Measurements from ENCODE around the gene RIN1. TPM values are rescaled to one million over a fixed set of nuclear protein-coding genes. Genes with fewer than 3 reads are reported as not detected.

RIN1 gene
- total and polyA plus RNA-seq, 2 donors (not counting 1 experiment from before 2014, with no cell fraction given), result 0.72 to 1.7 TPM

DNA sequence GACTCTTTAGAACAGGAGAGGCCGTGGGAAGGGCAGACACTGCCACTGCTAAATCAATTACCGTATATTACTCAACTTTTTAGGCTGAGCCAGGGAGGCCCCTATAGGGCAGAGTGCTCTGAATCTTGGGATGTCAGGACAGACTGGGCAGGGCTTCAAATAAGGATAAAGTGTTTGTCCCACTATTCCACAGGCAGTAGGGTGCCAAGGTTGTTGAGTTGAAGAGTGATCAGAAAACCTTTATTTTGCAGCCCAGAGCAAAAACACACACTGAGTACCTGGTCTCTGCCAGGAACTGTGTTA, 12.8 kb upstream of the RIN1 start:
- H3K27me3 ChIP-seq (replicated peaks in 1 of 4; ENCODE audit: control extremely low read depth in 1 of 4, control insufficient read depth in 3 of 4, insufficient read depth in 4 of 4, low read length in 3 of 4), result no peaks in the 10 kb centered on the region
- no peaks in the 10 kb centered on the region for H3K27me3 Mint-ChIP-seq
- H3K9me3 ChIP-seq (ENCODE audit: control extremely low read depth in 1 of 3, control insufficient read depth in 2 of 3, insufficient read depth in 1 of 3, low read length in 2 of 3), result no peaks in the 10 kb centered on the region
- H3K79me2 ChIP-seq (ENCODE audit: control insufficient read depth, insufficient read depth, low read length), result peaks cover 11% of the 10 kb centered on the region
- CTCF ChIA-PET, result interaction anchor here (4.1 kb wide), 1 partner anchor 37 kb away, joined by 19 read pairs; no protein-coding TSS in a partner anchor
- no peak overlapping the region for H3K9ac ChIP-seq (ENCODE audit: low read length)
- intact Hi-C loops (cut with micrococcal nuclease), result loop anchor here (5.0 kb wide), 1 partner anchor 38 kb away; no protein-coding TSS in a partner anchor
- no peaks in the 10 kb centered on the region for H3K9me3 Mint-ChIP-seq (ENCODE audit: insufficient read depth)
- no peaks in the 10 kb centered on the region for H3K36me3 ChIP-seq (replicated peaks in 1 of 2; ENCODE audit: control extremely low read depth in 1 of 2, control insufficient read depth in 1 of 2, extremely low read depth in 1 of 2, insufficient read depth in 2 of 2, low read length in 1 of 2)
- H3K4me3 ChIP-seq (ENCODE audit: control extremely low read depth in 1 of 5, extremely low read depth in 1 of 5, insufficient read depth in 1 of 5, low read depth in 2 of 5, low read length in 4 of 5), result no peak overlapping the region
- ATAC-seq (ENCODE audit: low read depth), result no peak
- no peak overlapping the region for H2AFZ ChIP-seq (ENCODE audit: insufficient read depth, low read depth, low read length, poor library complexity, severe bottlenecking)
- H3K4me1 Mint-ChIP-seq, result peaks cover 35% of the 10 kb centered on the region
- TF ChIP-seq, protein P1, sequence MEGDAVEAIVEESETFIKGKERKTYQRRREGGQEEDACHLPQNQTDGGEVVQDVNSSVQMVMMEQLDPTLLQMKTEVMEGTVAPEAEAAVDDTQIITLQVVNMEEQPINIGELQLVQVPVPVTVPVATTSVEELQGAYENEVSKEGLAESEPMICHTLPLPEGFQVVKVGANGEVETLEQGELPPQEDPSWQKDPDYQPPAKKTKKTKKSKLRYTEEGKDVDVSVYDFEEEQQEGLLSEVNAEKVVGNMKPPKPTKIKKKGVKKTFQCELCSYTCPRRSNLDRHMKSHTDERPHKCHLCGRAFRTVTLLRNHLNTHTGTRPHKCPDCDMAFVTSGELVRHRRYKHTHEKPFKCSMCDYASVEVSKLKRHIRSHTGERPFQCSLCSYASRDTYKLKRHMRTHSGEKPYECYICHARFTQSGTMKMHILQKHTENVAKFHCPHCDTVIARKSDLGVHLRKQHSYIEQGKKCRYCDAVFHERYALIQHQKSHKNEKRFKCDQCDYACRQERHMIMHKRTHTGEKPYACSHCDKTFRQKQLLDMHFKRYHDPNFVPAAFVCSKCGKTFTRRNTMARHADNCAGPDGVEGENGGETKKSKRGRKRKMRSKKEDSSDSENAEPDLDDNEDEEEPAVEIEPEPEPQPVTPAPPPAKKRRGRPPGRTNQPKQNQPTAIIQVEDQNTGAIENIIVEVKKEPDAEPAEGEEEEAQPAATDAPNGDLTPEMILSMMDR (IDR thresholded peaks at IDR 0.05), result no peak
- no peak for TF ChIP-seq EZH2 (IDR thresholded peaks at IDR 0.05; ENCODE audit: borderline replicate concordance, insufficient read depth, low read depth, low read length, poor library complexity, severe bottlenecking)
- peaks cover 7% of the 10 kb centered on the region for H4K20me1 ChIP-seq (ENCODE audit: control insufficient read depth, insufficient read depth, low read length, poor library complexity, severe bottlenecking)
- no CpG with 5 or more reads among the region's 2 CpGs for WGBS (ENCODE audit: insufficient coverage)
- peak overlapping the region; percentile 70 for H3K27ac Mint-ChIP-seq
- H3K4me1 ChIP-seq (ENCODE audit: control insufficient read depth in 2 of 2, insufficient read depth in 2 of 2, low read length in 2 of 2), result peaks cover 16 to 35% of the 10 kb centered on the region in 2 donors
- no peak for DNase-seq
- POLR2A ChIA-PET, result interaction anchor here (1.2 to 1.3 kb wide), 2 partner anchors 23 to 32 kb away, joined by 3 to 5 read pairs; partner anchors contain the start of genes CD248 and SLC29A2
- no peak overlapping the region for H3K27ac ChIP-seq (ENCODE audit: low read length in 2 of 2)
- peak overlapping the region; percentile 45 for H3K4me3 Mint-ChIP-seq
- H3K4me2 ChIP-seq (replicated peaks; ENCODE audit: low read depth, low read length, poor library complexity, severe bottlenecking), result no peak overlapping the region

DNA sequence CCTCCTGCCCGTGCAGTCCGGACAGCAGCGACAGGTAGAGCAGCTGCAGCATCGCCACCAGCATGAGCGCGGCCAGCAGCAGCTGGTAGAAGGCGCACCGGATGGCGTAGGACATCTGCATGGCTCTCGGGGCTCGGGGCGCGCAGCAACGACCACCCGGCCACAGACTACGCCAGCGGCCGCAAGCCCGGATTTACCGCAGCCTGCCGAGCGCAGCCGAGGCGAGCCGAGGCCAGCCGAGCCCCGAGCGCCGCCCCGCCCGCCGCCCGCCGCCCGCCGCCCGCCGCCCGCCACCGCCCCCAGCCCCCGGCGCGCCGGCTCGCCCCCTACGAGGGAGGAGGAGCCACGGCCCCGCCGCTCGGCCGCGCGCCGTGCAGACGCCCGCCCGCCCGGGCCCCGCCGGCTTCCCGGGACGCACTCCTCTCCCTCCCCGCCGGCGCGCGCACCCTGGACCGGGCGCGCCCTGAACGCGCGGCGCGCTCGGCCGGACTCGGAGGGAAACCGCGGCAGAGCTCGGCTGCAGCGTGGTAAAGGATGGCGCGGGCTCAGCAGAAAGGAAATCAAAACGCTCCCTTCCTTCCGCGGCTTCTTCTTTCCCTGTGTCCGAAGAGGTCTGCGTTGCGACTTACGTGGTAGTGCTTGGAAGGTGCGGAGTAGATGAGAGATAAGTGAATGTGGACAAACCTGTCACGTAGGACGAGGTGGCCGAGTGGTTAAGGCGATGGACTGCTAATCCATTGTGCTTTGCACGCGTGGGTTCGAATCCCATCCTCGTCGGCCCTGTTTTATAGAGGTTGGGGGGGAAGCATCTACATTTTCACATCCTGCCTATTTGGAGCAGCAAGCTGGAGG, 11.4 kb upstream of the RIN1 start, which contains the start of gene B4GAT1:
Gene B4GAT1, minus strand, starts transcription at position 205 of the 852 bp plus-strand sequence. Its CDS starts 84 bp downstream, at position 121.
- H3K4me3 ChIP-seq (ENCODE audit: control extremely low read depth in 1 of 5, extremely low read depth in 1 of 5, insufficient read depth in 1 of 5, low read depth in 2 of 5, low read length in 4 of 5), result peak within 1 kb of the TSS; percentile 74 to 85 (median 78)
- DNase-seq, result peak; percentile 92
- Mint-ChIP-seq H3K4me1 (peaks cover 48% of the 10 kb centered on the region), H3K4me3 (peak within 1 kb of the TSS; percentile 96), H3K27me3 (no peaks in the 10 kb centered on the region), H3K27ac (peak within 1 kb of the TSS; percentile 100), H3K9me3 (ENCODE audit: insufficient read depth) (no peaks in the 10 kb centered on the region)
- H3K79me2 ChIP-seq (ENCODE audit: control insufficient read depth, insufficient read depth, low read length), result peaks cover 25% of the 10 kb centered on the region
- H3K9me3 ChIP-seq (ENCODE audit: control extremely low read depth in 1 of 3, control insufficient read depth in 2 of 3, insufficient read depth in 1 of 3, low read length in 2 of 3), result no peaks in the 10 kb centered on the region
- peaks cover 19 to 44% of the 10 kb centered on the region in 2 donors for H3K4me1 ChIP-seq (ENCODE audit: control insufficient read depth in 2 of 2, insufficient read depth in 2 of 2, low read length in 2 of 2)
- ChIA-PET POLR2A (interaction anchor here (0.6 to 1.3 kb wide), 4 partner anchors 8 to 48 kb away, joined by 3 to 5 read pairs (median 4); partner anchors contain the start of genes CD248 and SLC29A2), CTCF (interaction anchor here (1.0 to 5.2 kb wide), 4 partner anchors 36 to 119 kb away, joined by 3 to 44 read pairs (median 12); partner anchors contain the start of gene PELI3)
- TF ChIP-seq, protein P1 (IDR thresholded peaks at IDR 0.05), result no peak
- TF ChIP-seq EZH2 (IDR thresholded peaks at IDR 0.05; ENCODE audit: borderline replicate concordance, insufficient read depth, low read depth, low read length, poor library complexity, severe bottlenecking), result no peak
- H3K9ac ChIP-seq (ENCODE audit: low read length), result peak within 1 kb of the TSS; percentile 82
- ATAC-seq (ENCODE audit: low read depth), result peak; percentile 60
- peaks cover 20% of the 10 kb centered on the region for H4K20me1 ChIP-seq (ENCODE audit: control insufficient read depth, insufficient read depth, low read length, poor library complexity, severe bottlenecking)
- H3K36me3 ChIP-seq (replicated peaks in 1 of 2; ENCODE audit: control extremely low read depth in 1 of 2, control insufficient read depth in 1 of 2, extremely low read depth in 1 of 2, insufficient read depth in 2 of 2, low read length in 1 of 2), result no peaks in the 10 kb centered on the region
- peak within 1 kb of the TSS; percentile 85 for H3K4me2 ChIP-seq (replicated peaks; ENCODE audit: low read depth, low read length, poor library complexity, severe bottlenecking)
- peak within 1 kb of the TSS; percentile 44 to 53 for H3K27ac ChIP-seq (ENCODE audit: low read length in 2 of 2)
- no peaks in the 10 kb centered on the region for H3K27me3 ChIP-seq (replicated peaks in 1 of 4; ENCODE audit: control extremely low read depth in 1 of 4, control insufficient read depth in 3 of 4, insufficient read depth in 4 of 4, low read length in 3 of 4)
- intact Hi-C loops (cut with micrococcal nuclease), result loop anchor here (5.0 kb wide), 1 partner anchor 40 kb away; no protein-coding TSS in a partner anchor
- under 1% methylated on average over 88 of the region's 101 CpGs for WGBS (ENCODE audit: insufficient coverage)
- H2AFZ ChIP-seq (ENCODE audit: insufficient read depth, low read depth, low read length, poor library complexity, severe bottlenecking), result peak within 1 kb of the TSS; percentile 90
